Epithelial cell of proximal tubule (primary cell): ENCODE results near the gene CDR2L. TPM values are rescaled to one million over a fixed set of nuclear protein-coding genes. Genes with fewer than 3 reads are reported as not detected.

ENCODE experiments used
- DNase-seq: peaks from one replicate; pipeline ENCODE4 v3.0.0-alpha.2; 2011; ENCODE audit warnings: low read depth
- H3K4me3 ChIP-seq: 2 replicates; pipeline ENCODE4 v1.5.1; 2011; ENCODE audit warnings: low read depth, mild to moderate bottlenecking, low read length
- CTCF ChIP-seq: conservative IDR thresholded peaks from 2 replicates; pipeline ENCODE4 v1.5.1; 2012; ENCODE audit warnings: low read depth, mild to moderate bottlenecking, low read length
- total RNA-seq: library from RNA; depleted of rRNA; stranded (reverse); fragments of >200 nt; gene quantifications from 2 replicates; pipeline ENCODE4 v1.2.3, GENCODE V29; 2015

CDR2L gene
- total RNA-seq, 1 donor from 2014 or later: 64.4 TPM

GRCh38 chr17:74946641-74947040 lies 40.8 kb upstream of the CDR2L start:
- TF ChIP-seq CTCF: no peak
- no peak for DNase-seq
- no peak overlapping the region for H3K4me3 ChIP-seq

GRCh38 chr17:74947041-74947754 lies 40.2 kb upstream of the CDR2L start:
- H3K4me3 ChIP-seq: no peak overlapping the region

GRCh38 chr17:74949455-74950115 lies 37.8 kb upstream of the CDR2L start:
- no peak for TF ChIP-seq CTCF
- DNase-seq: no peak
- no peak overlapping the region for H3K4me3 ChIP-seq

More at GRCh38 chr17:74947041-74947754, 40.2 kb upstream of the CDR2L start:
- no peak for TF ChIP-seq CTCF
- DNase-seq: no peak

GRCh38 chr17:74950207-74950606 lies 37.2 kb upstream of the CDR2L start:
- no peak overlapping the region for H3K4me3 ChIP-seq
- DNase-seq: no peak
- no peak for TF ChIP-seq CTCF

GRCh38 chr17:74951065-74951464 lies 36.4 kb upstream of the CDR2L start:
- TF ChIP-seq CTCF: no peak

GRCh38 chr17:74951680-74952421 lies 35.6 kb upstream of the CDR2L start:
- TF ChIP-seq CTCF: no peak
- no peak overlapping the region for H3K4me3 ChIP-seq
- no peak for DNase-seq

More at GRCh38 chr17:74951065-74951464, 36.4 kb upstream of the CDR2L start:
- no peak for DNase-seq
- H3K4me3 ChIP-seq: no peak overlapping the region
